ENCODE data around the gene ZNF488. TPM values are rescaled to one million over a fixed set of nuclear protein-coding genes. Genes with fewer than 3 reads are reported as not detected.

Gene ZNF488
- total RNA-seq, 4 donors from 2014 or later: 0.12 to 0.47 TPM; not detected in 2

- Histone ChIP-seq H3K27me3 (no peaks in the 10 kb centered on the region), H3K4me3 (no peak overlapping the region), H3K9me3 (no peaks in the 10 kb centered on the region), H3K4me1 (no peaks in the 10 kb centered on the region), H3K36me3 (no peaks in the 10 kb centered on the region), H3K27ac (no peak overlapping the region)
- TF ChIP-seq, protein P1, sequence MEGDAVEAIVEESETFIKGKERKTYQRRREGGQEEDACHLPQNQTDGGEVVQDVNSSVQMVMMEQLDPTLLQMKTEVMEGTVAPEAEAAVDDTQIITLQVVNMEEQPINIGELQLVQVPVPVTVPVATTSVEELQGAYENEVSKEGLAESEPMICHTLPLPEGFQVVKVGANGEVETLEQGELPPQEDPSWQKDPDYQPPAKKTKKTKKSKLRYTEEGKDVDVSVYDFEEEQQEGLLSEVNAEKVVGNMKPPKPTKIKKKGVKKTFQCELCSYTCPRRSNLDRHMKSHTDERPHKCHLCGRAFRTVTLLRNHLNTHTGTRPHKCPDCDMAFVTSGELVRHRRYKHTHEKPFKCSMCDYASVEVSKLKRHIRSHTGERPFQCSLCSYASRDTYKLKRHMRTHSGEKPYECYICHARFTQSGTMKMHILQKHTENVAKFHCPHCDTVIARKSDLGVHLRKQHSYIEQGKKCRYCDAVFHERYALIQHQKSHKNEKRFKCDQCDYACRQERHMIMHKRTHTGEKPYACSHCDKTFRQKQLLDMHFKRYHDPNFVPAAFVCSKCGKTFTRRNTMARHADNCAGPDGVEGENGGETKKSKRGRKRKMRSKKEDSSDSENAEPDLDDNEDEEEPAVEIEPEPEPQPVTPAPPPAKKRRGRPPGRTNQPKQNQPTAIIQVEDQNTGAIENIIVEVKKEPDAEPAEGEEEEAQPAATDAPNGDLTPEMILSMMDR (IDR thresholded peaks at IDR 0.05): no peak
- no peak for TF ChIP-seq POLR2AphosphoS5 (IDR thresholded peaks at IDR 0.05)
- no peak for TF ChIP-seq POLR2A (IDR thresholded peaks at IDR 0.05)
- TF ChIP-seq EP300 (IDR thresholded peaks at IDR 0.05): no peak
- WGBS, 2 donors (ENCODE audit: low coverage in 1 of 2): 71 to 81% methylated on average over 1 to 14 of the region's 14 CpGs
- ATAC-seq: no peak
Observed at GRCh38 chr10:47413531-47414226, 29.6 kb upstream of the ZNF488 start.

DNA sequence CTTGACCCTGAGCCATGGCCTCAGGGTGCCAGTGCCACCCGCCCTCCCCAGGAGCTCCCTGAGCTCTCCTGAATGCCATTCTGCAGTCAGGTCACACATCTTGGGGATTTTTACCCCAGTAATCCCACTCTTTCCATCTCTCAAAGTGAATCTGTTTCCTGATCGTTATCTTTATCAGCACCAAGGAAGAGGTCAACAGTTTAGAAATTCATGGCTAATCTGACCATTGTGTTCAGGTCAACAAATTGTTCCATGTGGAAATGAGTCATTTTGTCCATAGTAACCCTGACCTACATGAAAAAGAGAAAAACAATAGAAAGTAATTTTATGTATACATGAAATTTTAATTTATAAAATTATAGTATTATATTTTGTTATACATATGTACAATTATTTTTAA is 28.8 kb upstream of the ZNF488 start:
- 65 to 89% methylated on average over 2 of the region's 2 CpGs for WGBS, 2 donors (ENCODE audit: low coverage in 1 of 2)
- ATAC-seq: no peak
- TF ChIP-seq, protein P1 (IDR thresholded peaks at IDR 0.05): no peak
- TF ChIP-seq POLR2AphosphoS5 (IDR thresholded peaks at IDR 0.05): no peak
- no peak for TF ChIP-seq POLR2A (IDR thresholded peaks at IDR 0.05)
- TF ChIP-seq EP300 (IDR thresholded peaks at IDR 0.05): no peak
- no peaks in the 10 kb centered on the region for H3K36me3 ChIP-seq
- no peaks in the 10 kb centered on the region for H3K4me1 ChIP-seq
- H3K4me3 ChIP-seq: no peak overlapping the region
- no peaks in the 10 kb centered on the region for H3K9me3 ChIP-seq
- H3K27ac ChIP-seq: no peak overlapping the region
- no peaks in the 10 kb centered on the region for H3K27me3 ChIP-seq

- WGBS, 2 donors (ENCODE audit: low coverage in 1 of 2): 86 to 88% methylated on average over 1 to 2 of the region's 5 CpGs
- Histone ChIP-seq H3K4me1 (no peaks in the 10 kb centered on the region), H3K36me3 (no peaks in the 10 kb centered on the region), H3K9me3 (no peaks in the 10 kb centered on the region), H3K27ac (no peak overlapping the region), H3K27me3 (no peaks in the 10 kb centered on the region), H3K4me3 (no peak overlapping the region)
- ATAC-seq: no peak
- TF ChIP-seq, protein P1 (IDR thresholded peaks at IDR 0.05): no peak
- TF ChIP-seq POLR2A (IDR thresholded peaks at IDR 0.05) (no peak), POLR2AphosphoS5 (IDR thresholded peaks at IDR 0.05) (no peak), EP300 (IDR thresholded peaks at IDR 0.05) (no peak)
Observed at GRCh38 chr10:47412177-47412730, 28.2 kb upstream of the ZNF488 start.

- 75 to 83% methylated on average over 2 to 3 of the region's 4 CpGs for WGBS, 2 donors (ENCODE audit: low coverage in 1 of 2)
- no peak overlapping the region for H3K4me3 ChIP-seq
- H3K9me3 ChIP-seq: no peaks in the 10 kb centered on the region
- ATAC-seq: no peak
- H3K4me1 ChIP-seq: no peaks in the 10 kb centered on the region
- no peaks in the 10 kb centered on the region for H3K36me3 ChIP-seq
- no peaks in the 10 kb centered on the region for H3K27me3 ChIP-seq
- H3K27ac ChIP-seq: no peak overlapping the region
- TF ChIP-seq, protein P1 (IDR thresholded peaks at IDR 0.05): no peak
- no peak for TF ChIP-seq POLR2AphosphoS5 (IDR thresholded peaks at IDR 0.05)
- no peak for TF ChIP-seq EP300 (IDR thresholded peaks at IDR 0.05)
- no peak for TF ChIP-seq POLR2A (IDR thresholded peaks at IDR 0.05)
Observed at GRCh38 chr10:47410862-47411261, 26.8 kb upstream of the ZNF488 start.

DNA sequence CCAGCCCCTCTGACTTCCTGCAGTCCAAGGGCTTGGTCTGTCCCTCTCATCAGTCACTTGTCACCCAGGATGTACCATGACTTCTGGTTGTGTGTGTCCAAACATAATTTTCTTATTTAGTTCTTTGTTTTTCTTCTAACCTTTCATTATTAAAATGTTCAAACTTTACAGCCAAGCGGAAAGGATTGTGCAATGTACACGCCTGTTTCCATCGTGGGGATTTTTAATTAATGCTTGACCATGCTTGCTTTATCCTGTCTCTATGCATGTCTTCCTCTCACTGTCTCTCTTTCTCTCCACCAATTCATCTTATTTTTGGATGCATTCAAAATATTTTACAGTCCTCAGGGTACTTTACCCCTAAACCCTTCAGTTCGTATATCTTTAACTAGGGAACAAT is 26.2 kb upstream of the ZNF488 start:
- no peak for TF ChIP-seq EP300 (IDR thresholded peaks at IDR 0.05)
- TF ChIP-seq, protein P1 (IDR thresholded peaks at IDR 0.05): no peak
- no peak for TF ChIP-seq POLR2AphosphoS5 (IDR thresholded peaks at IDR 0.05)
- no peak for TF ChIP-seq POLR2A (IDR thresholded peaks at IDR 0.05)
- no peak overlapping the region for H3K4me3 ChIP-seq
- no peak for ATAC-seq
- no peak overlapping the region for H3K27ac ChIP-seq
- WGBS, 2 donors (ENCODE audit: low coverage in 1 of 2): 70 to 74% methylated on average over 4 of the region's 4 CpGs
- H3K9me3 ChIP-seq: no peaks in the 10 kb centered on the region
- H3K27me3 ChIP-seq: no peaks in the 10 kb centered on the region
- no peaks in the 10 kb centered on the region for H3K36me3 ChIP-seq
- H3K4me1 ChIP-seq: no peaks in the 10 kb centered on the region

Measured in gastroesophageal sphincter (tissue), 4 donors.